H9 (cell line): Measurements from ENCODE around the gene SLC25A29. TPM values are rescaled to one million over a fixed set of nuclear protein-coding genes. Genes with fewer than 3 reads are reported as not detected.

Source experiments
- DNase-seq: peaks from one replicate; pipeline ENCODE4 v3.0.0-alpha.2; 2017
- H2AFZ ChIP-seq: one replicate; pipeline ENCODE4 v1.6.1; 2013; ENCODE audit warnings: mild to moderate bottlenecking, low read length, control low read depth, moderate library complexity
- H2AK5ac ChIP-seq: 2 replicates; pipeline ENCODE4 v1.6.1; 2013; ENCODE audit warnings: low read length, control low read depth, mixed read lengths; ENCODE audit not compliant: insufficient read length
- H2BK120ac ChIP-seq: one replicate; pipeline ENCODE4 v1.6.1; 2013; ENCODE audit warnings: low read depth, mild to moderate bottlenecking, low read length, control low read depth, inconsistent platforms; ENCODE audit not compliant: poor library complexity, severe bottlenecking
- H2BK12ac ChIP-seq: 2 replicates; pipeline ENCODE4 v1.6.1; 2013; ENCODE audit warnings: low read length, control low read depth, mixed read lengths, low read depth; ENCODE audit not compliant: insufficient read length
- H2BK15ac ChIP-seq: 2 replicates; pipeline ENCODE4 v1.6.1; 2013; ENCODE audit warnings: low read depth, low read length, control low read depth
- H2BK20ac ChIP-seq: one replicate; pipeline ENCODE4 v1.6.1; 2013; ENCODE audit warnings: low read depth, mild to moderate bottlenecking, low read length, control low read depth, inconsistent platforms; ENCODE audit not compliant: poor library complexity, severe bottlenecking
- H2BK5ac ChIP-seq: 2 replicates; pipeline ENCODE4 v1.6.1; 2013; ENCODE audit warnings: low read length, control low read depth, mixed read lengths; ENCODE audit not compliant: insufficient read length
- H3K14ac ChIP-seq: 2 replicates; pipeline ENCODE4 v1.6.1; 2013; ENCODE audit warnings: low read length, control low read depth; ENCODE audit not compliant: insufficient read depth
- H3K18ac ChIP-seq: 2 replicates; pipeline ENCODE4 v1.6.1; 2013; ENCODE audit warnings: low read depth, mild to moderate bottlenecking, mixed read lengths, low read length, control low read depth; ENCODE audit not compliant: insufficient read length
- H3K23ac ChIP-seq: 2 replicates; pipeline ENCODE4 v1.6.1; 2013; ENCODE audit warnings: low read length, control low read depth, mixed read lengths, low read depth; ENCODE audit not compliant: insufficient read length
- H3K23me2 ChIP-seq: 2 replicates; pipeline ENCODE4 v1.6.1; 2013; ENCODE audit warnings: low read depth, mild to moderate bottlenecking, mixed read lengths, low read length, control low read depth; ENCODE audit not compliant: insufficient read length, poor library complexity, severe bottlenecking
- H3K27ac ChIP-seq: 2 replicates; pipeline ENCODE4 v1.5.1; 2013; ENCODE audit warnings: low read length, control low read depth, mixed read lengths, low read depth; ENCODE audit not compliant: insufficient read length
- H3K27me3 ChIP-seq: 2 replicates; pipeline ENCODE4 v1.6.1; 2013; ENCODE audit warnings: low read length, control low read depth, inconsistent platforms; ENCODE audit not compliant: insufficient read depth
- H3K4ac ChIP-seq: 2 replicates; pipeline ENCODE4 v1.6.1; 2013; ENCODE audit warnings: low read depth, mild to moderate bottlenecking, control low read depth, inconsistent platforms, low read length, moderate library complexity
- H3K4me1 ChIP-seq: 2 replicates; pipeline ENCODE4 v1.6.1; 2013; ENCODE audit warnings: low read length, control low read depth, inconsistent platforms; ENCODE audit not compliant: insufficient read depth
- H3K4me2 ChIP-seq: 2 replicates; pipeline ENCODE4 v1.6.1; 2013; ENCODE audit warnings: low read length, control low read depth, mixed read lengths; ENCODE audit not compliant: insufficient read length, insufficient read depth
- H3K56ac ChIP-seq: 2 replicates; pipeline ENCODE4 v1.6.1; 2013; ENCODE audit warnings: low read depth, mild to moderate bottlenecking, mixed read lengths, low read length, control low read depth; ENCODE audit not compliant: insufficient read length
- H3K79me1 ChIP-seq: 2 replicates; pipeline ENCODE4 v1.6.1; 2013; ENCODE audit warnings: low read depth, mild to moderate bottlenecking, moderate library complexity, low read length, control low read depth, inconsistent platforms; ENCODE audit not compliant: insufficient read depth, poor library complexity, severe bottlenecking
- H3K79me2 ChIP-seq: 2 replicates; pipeline ENCODE4 v1.6.1; 2013; ENCODE audit warnings: low read length, control low read depth, inconsistent platforms; ENCODE audit not compliant: insufficient read depth
- H3K9ac ChIP-seq: 2 replicates; pipeline ENCODE4 v1.6.1; 2013; ENCODE audit warnings: low read length, control low read depth, mixed read lengths; ENCODE audit not compliant: insufficient read length; ENCODE audit errors: extremely low read depth
- H3K9me3 ChIP-seq: one replicate; pipeline ENCODE4 v1.6.1; 2013; ENCODE audit warnings: low read depth, low read length, inconsistent platforms; ENCODE audit not compliant: control insufficient read depth
- H3T11ph ChIP-seq: one replicate; pipeline ENCODE4 v1.6.1; 2013; ENCODE audit warnings: mild to moderate bottlenecking, low read length, control low read depth, inconsistent platforms
- H4K20me1 ChIP-seq: one replicate; pipeline ENCODE4 v1.6.1; 2013; ENCODE audit not compliant: control insufficient read depth, insufficient read length, insufficient read depth
- H4K5ac ChIP-seq: 2 replicates; pipeline ENCODE4 v1.6.1; 2013; ENCODE audit warnings: low read depth, mild to moderate bottlenecking, mixed read lengths, low read length, control low read depth; ENCODE audit not compliant: insufficient read length
- H4K8ac ChIP-seq: replicated peaks from 2 replicates; pipeline ENCODE4 v1.6.1; 2013; ENCODE audit warnings: low read length, control low read depth, mixed read lengths, low read depth; ENCODE audit not compliant: insufficient read length
- H4K91ac ChIP-seq: 2 replicates; pipeline ENCODE4 v1.6.1; 2013; ENCODE audit warnings: low read depth, mild to moderate bottlenecking, moderate library complexity, mixed read lengths, low read length, control low read depth; ENCODE audit not compliant: insufficient read length
- H3K27ac Mint-ChIP-seq, 3 experiments: 2 replicates in 2 of 3; 3 replicates in 1 of 3; pipeline ENCODE4 v1.8.0; 2020 to 2021; ENCODE audit warnings: mixed read lengths in 3 of 3, mild to moderate bottlenecking in 1 of 3, moderate library complexity in 1 of 3
- H3K27me3 Mint-ChIP-seq: 2 replicates; pipeline ENCODE4 v1.8.0; 2021; ENCODE audit warnings: low read depth, mild to moderate bottlenecking, moderate library complexity, mixed read lengths
- H3K36me3 Mint-ChIP-seq, 3 experiments: 2 replicates in 2 of 3; 3 replicates in 1 of 3; pipeline ENCODE4 v1.8.0; 2020 to 2021; ENCODE audit warnings: low read depth in 3 of 3, mixed read lengths in 3 of 3; ENCODE audit not compliant: insufficient read depth in 1 of 3
- H3K4me1 Mint-ChIP-seq, 2 experiments: 2 replicates each; pipeline ENCODE4 v1.8.0; 2020; ENCODE audit warnings: mixed read lengths in 2 of 2
- H3K4me3 Mint-ChIP-seq, 2 experiments: 2 replicates in 1 of 2; 3 replicates in 1 of 2; pipeline ENCODE4 v1.8.0; 2020 to 2021; ENCODE audit warnings: mild to moderate bottlenecking in 2 of 2, mixed read lengths in 2 of 2, moderate library complexity in 1 of 2
- H3K9me3 Mint-ChIP-seq, 2 experiments: 2 replicates in 1 of 2; 3 replicates in 1 of 2; pipeline ENCODE4 v1.8.0; 2020; ENCODE audit warnings: mild to moderate bottlenecking in 2 of 2, mixed read lengths in 2 of 2, moderate library complexity in 1 of 2
- WGBS: extraction: QIAGEN DNeasy Blood & Tissue Kit; methylation state at CpG from one replicate; pipeline ENCODE4 v1.1.7; 2013; ENCODE audit warnings: missing lambda C conversion rate, low lambda C conversion rate, mixed read lengths; ENCODE audit not compliant: insufficient read length; ENCODE audit errors: extremely low coverage; 5-methylcytosine and 5-hydroxymethylcytosine counted together
- total RNA-seq: library from RNA; stranded (reverse); gene quantifications from 2 replicates; pipeline ENCODE4 v1.2.1, GENCODE V29; 2021
- TF ChIP-seq, protein P1 (sequence below): fragments of 200-600 bp; sonication (generic); conservative IDR thresholded peaks from 3 replicates; pipeline ENCODE4 v1.8.0; 2021; ENCODE audit warnings: antibody characterized with exemption, mild to moderate bottlenecking

Gene SLC25A29
- total RNA-seq, 1 experiment from 2014 or later: 175 TPM

DNA sequence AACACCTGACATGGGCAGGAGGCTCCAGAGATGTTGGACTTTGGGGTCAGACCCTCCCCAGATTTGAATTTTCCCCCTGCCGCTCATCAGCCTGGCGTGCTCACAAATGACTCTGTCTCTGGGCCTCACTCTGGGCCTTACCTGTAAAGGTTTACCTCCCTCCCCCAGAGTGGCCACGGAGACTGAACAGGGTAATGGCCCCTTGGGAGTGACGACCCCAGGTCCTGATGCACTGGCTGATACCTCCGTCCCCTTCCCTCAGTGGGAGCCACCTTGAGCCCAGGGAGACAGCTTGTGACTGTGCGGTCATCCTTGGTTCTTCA, 7.0 kb downstream of the SLC25A29 start:
- no peak overlapping the region for H4K8ac ChIP-seq
- peaks cover 12% of the 10 kb centered on the region in 2 experiments for H3K4me1 Mint-ChIP-seq

More for the DNA sequence above, 7.0 kb downstream of the SLC25A29 start:
- Histone ChIP-seq H2BK5ac (no peak overlapping the region), H2BK120ac (no peak overlapping the region), H2BK15ac (no peak overlapping the region), H3K56ac (no peak overlapping the region), H2AFZ (no peak overlapping the region), H2BK12ac (no peak overlapping the region), H4K91ac (no peak overlapping the region), H3K4me1 (no peaks in the 10 kb centered on the region; the same call in 1 of the 2 replicates), H2BK20ac (no peak overlapping the region), H3K14ac (no peak overlapping the region), H3K4me2 (no peak overlapping the region), H4K5ac (no peak overlapping the region), H3K18ac (no peak overlapping the region), H3K23ac (no peak overlapping the region), H3K79me2 (peaks cover 8% of the 10 kb centered on the region; the same call in 1 of the 2 replicates), H3K79me1 (peaks cover 7% of the 10 kb centered on the region), H3K23me2 (no peaks in the 10 kb centered on the region), H3K9me3 (no peaks in the 10 kb centered on the region), H2AK5ac (no peak overlapping the region), H4K20me1 (peaks cover 1% of the 10 kb centered on the region), H3K27ac (no peak overlapping the region), H3T11ph (no peak overlapping the region), H3K9ac (no peak overlapping the region), H3K27me3 (no peaks in the 10 kb centered on the region), H3K4ac (no peak overlapping the region)
- H3K27me3 Mint-ChIP-seq: no peaks in the 10 kb centered on the region
- TF ChIP-seq, protein P1, sequence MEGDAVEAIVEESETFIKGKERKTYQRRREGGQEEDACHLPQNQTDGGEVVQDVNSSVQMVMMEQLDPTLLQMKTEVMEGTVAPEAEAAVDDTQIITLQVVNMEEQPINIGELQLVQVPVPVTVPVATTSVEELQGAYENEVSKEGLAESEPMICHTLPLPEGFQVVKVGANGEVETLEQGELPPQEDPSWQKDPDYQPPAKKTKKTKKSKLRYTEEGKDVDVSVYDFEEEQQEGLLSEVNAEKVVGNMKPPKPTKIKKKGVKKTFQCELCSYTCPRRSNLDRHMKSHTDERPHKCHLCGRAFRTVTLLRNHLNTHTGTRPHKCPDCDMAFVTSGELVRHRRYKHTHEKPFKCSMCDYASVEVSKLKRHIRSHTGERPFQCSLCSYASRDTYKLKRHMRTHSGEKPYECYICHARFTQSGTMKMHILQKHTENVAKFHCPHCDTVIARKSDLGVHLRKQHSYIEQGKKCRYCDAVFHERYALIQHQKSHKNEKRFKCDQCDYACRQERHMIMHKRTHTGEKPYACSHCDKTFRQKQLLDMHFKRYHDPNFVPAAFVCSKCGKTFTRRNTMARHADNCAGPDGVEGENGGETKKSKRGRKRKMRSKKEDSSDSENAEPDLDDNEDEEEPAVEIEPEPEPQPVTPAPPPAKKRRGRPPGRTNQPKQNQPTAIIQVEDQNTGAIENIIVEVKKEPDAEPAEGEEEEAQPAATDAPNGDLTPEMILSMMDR: no peak
- H3K9me3 Mint-ChIP-seq: no peaks in the 10 kb centered on the region; a peak in 1 of 5 replicates
- H3K4me3 Mint-ChIP-seq: no peak overlapping the region; a peak in 1 of 5 replicates
- no CpG with 5 or more reads among the region's 6 CpGs for WGBS
- H3K27ac Mint-ChIP-seq: peak overlapping the region in 2 of 3 experiments; percentile 44 to 54; a peak in 3 of 7 replicates
- no peak for DNase-seq
- peaks cover 32 to 61% (median 56%) of the 10 kb centered on the region in 3 experiments for H3K36me3 Mint-ChIP-seq
